Measurements from ENCODE around the gene SELL.

GRCh38 chr1:169670836-169671235 lies 40.6 kb downstream of the SELL start:
- TF ChIP-seq TAF1 (IDR thresholded peaks at IDR 0.05; ENCODE audit: borderline replicate concordance, insufficient read depth, low read length) = no peak
- no peak for TF ChIP-seq SIN3A (IDR thresholded peaks at IDR 0.05; ENCODE audit: borderline replicate concordance, insufficient read depth, low read length)
- TF ChIP-seq, protein P1, sequence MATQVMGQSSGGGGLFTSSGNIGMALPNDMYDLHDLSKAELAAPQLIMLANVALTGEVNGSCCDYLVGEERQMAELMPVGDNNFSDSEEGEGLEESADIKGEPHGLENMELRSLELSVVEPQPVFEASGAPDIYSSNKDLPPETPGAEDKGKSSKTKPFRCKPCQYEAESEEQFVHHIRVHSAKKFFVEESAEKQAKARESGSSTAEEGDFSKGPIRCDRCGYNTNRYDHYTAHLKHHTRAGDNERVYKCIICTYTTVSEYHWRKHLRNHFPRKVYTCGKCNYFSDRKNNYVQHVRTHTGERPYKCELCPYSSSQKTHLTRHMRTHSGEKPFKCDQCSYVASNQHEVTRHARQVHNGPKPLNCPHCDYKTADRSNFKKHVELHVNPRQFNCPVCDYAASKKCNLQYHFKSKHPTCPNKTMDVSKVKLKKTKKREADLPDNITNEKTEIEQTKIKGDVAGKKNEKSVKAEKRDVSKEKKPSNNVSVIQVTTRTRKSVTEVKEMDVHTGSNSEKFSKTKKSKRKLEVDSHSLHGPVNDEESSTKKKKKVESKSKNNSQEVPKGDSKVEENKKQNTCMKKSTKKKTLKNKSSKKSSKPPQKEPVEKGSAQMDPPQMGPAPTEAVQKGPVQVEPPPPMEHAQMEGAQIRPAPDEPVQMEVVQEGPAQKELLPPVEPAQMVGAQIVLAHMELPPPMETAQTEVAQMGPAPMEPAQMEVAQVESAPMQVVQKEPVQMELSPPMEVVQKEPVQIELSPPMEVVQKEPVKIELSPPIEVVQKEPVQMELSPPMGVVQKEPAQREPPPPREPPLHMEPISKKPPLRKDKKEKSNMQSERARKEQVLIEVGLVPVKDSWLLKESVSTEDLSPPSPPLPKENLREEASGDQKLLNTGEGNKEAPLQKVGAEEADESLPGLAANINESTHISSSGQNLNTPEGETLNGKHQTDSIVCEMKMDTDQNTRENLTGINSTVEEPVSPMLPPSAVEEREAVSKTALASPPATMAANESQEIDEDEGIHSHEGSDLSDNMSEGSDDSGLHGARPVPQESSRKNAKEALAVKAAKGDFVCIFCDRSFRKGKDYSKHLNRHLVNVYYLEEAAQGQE (IDR thresholded peaks at IDR 0.05; ENCODE audit: insufficient read depth in 1 of 2, low read depth in 2 of 2, low read length in 2 of 2) = no peak
- TF ChIP-seq POLR2AphosphoS5 (IDR thresholded peaks at IDR 0.05; ENCODE audit: low read depth, low read length) = no peak
